Stimulated activated CD4-positive, alpha-beta T cell treated with anti-CD3 and anti-CD28 coated beads, Interleukin-1b, Interleukin-23, amount 100 ng/mL, for 48 hours (primary cell): ENCODE results near the gene TECTA.
"Not testable (repeated sequence)": the region's sequence is repeated elsewhere in the genome, so short reads cannot be mapped to it uniquely, and the experiment has no call there.

Experiments
- DNase-seq: peaks from one replicate; pipeline ENCODE4 v3.0.0-alpha.2; 2020

TECTA gene

GRCh38 chr11:121099364-121099763, 1.7 kb upstream of the TECTA start:
- DNase-seq: no peak

DNA sequence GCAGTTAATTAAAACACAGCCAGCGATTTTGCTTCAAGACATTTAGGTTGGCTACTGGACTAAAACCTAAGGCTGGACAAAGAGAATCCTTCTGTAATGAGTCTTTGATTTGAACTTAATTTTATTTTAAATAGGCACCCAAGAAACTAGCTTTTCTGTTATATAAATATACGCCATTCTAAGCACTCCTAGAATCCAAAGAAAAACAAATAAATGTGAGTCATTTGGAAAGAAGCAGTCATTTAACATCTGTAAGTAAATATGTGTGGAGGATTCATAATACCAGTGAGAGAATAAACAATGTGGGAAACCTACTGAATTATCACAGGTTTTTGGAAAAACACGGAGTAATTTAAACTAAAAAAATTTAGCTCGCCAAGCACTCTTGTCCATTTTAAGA, 1.2 kb upstream of the TECTA start:
- DNase-seq: no peak

DNA sequence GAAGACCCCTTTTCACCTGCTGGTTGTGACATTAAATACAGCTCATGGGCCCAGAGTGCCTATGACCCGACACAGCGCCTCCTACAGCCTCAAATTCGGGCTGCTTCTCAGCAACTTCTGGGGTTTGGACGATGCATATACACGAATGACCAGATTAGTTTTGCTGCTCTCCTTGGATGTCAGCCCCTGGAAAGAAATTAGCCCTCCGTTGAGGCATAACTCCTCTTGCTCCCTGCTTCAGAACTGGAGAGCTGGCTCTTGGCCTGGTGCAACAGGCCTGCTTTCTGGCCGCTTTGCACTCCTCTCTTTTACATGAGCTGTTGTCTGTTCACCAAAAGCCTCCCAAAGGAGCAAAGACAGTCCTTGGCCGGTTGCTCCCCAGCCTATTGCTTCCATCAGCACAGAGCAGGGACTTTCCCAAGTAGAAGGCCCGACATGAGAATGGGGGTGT, 3.3 kb downstream of the TECTA start:
- DNase-seq: no peak

- DNase-seq: no peak
Observed at GRCh38 chr11:121105063-121105480, 4.0 kb downstream of the TECTA start.

DNA sequence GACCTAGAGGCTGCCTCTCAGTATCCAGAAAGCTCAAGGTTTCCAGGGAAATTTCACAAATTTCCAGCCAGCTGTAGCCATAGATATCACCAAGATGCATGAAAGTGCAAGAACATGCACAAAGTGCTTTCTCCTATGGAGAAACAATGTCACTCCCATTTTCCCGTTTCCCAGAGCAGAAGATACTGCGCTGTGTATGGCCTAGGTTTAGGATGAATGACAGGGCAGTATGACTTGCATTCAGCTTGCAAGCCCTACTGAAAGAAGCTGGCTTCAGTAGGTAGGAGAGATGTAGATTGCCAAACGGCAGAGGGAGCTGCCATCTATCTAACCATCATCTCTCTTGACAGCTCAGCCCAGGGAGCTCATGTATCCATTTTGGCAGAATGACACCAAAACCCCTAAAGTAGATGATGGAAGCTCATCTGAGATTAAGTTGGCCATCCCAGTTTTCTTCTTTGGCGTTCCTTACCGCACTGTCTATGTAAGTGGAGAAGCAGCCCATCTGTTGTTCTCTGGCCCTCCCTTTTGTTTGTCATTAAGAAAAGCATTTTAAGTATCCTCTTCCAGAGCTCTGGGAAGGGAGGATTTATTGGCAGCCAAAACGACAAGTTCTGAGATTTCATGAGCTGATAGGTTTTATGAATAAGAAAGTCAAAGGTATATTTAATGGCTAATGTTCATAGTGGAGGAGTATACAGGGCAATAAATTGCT, 4.6 kb downstream of the TECTA start:
- DNase-seq: no peak

GRCh38 chr11:121106812-121107211, 5.8 kb downstream of the TECTA start:
- no peak for DNase-seq

GRCh38 chr11:121108413-121108812, 7.4 kb downstream of the TECTA start:
- no peak for DNase-seq

DNA sequence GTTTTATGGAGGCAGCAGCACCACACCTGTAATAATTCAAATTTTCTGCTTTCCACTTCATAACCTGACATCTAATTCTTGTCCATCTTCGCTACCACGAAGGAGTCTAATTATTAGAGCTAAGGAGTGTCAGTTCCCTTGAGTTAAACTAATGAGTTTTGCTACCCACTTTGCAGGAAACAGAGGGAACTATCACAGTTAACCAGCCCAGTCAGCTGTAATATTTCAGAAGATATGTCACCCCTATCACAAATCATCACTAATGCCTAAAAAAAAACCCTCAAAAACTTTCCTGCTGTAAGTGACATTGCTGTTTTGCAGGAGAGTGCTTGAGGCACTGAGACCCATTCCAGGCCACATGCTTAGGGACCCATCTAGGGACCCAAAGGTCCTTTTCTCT, 8.4 kb downstream of the TECTA start:
- DNase-seq: no peak

GRCh38 chr11:121109916-121110586, 9.0 kb downstream of the TECTA start:
- no peak for DNase-seq

DNA sequence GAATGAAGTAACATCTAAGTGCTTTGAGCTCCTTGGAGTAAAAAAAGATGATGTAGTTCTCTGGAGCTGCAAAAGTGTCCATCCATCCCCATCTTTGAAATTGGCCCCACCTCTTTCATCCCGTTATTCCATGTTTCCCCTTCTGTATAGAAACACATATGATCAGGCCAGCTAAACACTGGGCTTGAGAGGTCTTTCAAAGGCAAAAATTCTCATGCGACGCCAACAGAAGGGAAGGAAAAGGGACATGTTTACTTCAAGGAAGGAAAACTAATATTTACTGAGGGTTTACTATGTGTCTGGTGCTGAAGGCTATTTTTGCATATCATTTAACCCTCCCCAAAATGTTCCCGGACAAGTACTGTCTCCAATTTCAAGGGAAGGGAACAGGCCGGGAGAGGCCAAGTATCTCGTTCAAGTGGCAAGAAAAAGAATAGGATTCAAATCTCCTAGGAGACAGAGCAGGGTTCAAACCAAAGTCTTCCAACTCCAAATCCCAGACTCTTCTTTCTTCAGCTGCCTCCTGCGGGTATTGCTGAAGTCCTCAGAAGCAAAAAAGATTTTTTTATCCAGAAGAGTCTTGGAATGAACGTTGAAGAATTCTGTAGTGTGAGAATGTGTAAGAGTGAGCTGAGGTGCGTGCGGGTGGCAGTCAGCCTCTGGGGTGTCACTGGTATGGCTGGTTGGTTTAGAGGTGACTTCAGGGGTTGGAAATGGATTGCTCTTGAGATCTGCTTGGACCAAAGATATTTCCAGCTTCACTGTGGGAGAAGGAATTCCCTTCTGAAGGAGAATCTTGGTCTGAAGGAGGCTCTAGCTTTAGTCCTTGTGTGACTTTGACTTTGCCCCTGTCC, 10.1 kb downstream of the TECTA start:
- DNase-seq: no peak

GRCh38 chr11:121112498-121113455, 11.7 kb downstream of the TECTA start:
- peak; percentile 34 for DNase-seq

DNA sequence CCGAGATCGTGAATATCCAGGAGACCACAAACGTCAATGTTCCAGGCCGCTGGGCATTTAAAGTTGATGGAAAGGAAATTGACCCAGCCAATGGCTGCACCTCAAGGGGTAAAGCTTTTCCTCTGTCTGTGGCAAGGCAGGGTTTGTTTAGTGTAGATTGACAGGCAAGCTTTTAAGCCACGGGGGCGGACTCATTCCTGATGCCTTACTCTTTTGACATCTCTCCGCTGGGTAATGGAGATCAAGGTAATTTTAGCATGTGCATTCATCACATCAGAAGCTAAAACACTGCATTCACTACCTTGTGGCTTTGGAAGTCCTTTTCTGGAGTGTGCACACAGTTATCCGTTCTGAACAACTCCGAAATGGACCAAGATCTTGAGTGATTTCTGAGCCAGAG, 12.6 kb downstream of the TECTA start:
- no peak for DNase-seq

DNA sequence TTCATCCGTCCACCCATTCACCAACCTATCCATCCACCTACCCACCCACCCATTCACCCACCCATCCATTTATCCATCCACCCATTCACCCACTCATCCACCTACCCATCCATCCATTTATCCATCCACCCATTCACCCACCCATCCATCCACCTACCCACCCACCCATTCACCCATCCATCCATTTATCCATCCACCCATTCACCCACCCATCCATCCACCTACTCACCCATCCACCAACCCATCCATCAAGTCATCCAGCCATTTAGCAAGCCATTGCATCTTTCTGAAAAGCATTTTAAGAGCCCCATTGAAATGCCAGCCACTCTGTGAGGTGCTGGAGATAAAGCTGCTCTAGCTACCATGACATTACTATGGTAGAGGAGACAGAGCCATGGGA, 14.0 kb downstream of the TECTA start:
- not testable (repeated sequence) for DNase-seq

GRCh38 chr11:121117788-121118187, 16.7 kb downstream of the TECTA start:
- no peak for DNase-seq

- DNase-seq: no peak
Observed at GRCh38 chr11:121119440-121119839, 18.4 kb downstream of the TECTA start.

- no peak for DNase-seq
Observed at GRCh38 chr11:121122328-121122727, 21.3 kb downstream of the TECTA start.

DNA sequence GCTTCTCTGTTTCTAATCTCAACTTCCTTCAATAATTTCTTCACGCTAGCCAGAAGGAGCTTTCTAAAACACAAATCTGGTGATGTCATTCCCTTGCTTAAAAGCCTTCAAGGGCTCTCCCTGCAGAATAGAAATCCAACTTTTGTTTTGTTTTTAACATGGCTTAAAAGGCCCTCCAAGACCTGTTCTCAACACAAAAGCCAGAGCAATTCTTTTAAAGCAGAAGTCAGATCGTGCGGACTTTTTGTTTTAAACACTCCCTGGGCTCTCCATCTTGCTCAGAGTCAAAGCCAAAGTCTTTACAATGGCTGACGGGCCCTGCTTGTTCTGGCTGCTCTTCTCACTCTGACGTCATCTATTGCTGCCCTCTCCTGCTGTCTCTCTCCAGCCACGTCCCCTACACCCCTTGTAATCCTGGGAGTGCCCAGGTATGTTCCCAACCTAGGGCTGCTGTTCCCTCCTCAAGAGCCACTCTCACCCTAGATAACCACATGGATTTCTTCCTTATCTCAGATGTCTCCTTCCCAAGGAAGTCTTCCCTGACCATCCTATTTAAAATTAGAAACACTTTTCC, 22.5 kb downstream of the TECTA start:
- DNase-seq: no peak

DNA sequence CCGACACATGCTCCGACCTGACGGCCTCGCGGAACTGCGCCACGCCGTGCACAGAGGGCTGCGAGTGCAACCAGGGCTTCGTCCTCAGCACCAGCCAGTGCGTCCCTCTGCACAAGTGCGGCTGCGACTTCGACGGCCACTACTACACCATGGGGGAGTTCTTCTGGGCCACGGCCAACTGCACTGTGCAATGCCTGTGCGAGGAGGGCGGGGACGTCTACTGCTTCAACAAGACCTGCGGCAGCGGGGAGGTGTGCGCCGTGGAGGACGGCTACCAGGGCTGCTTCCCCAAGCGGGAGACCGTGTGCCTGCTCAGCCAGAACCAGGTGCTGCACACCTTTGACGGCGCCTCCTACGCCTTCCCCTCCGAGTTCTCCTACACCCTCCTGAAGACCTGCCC, 26.8 kb downstream of the TECTA start:
- DNase-seq: no peak

DNA sequence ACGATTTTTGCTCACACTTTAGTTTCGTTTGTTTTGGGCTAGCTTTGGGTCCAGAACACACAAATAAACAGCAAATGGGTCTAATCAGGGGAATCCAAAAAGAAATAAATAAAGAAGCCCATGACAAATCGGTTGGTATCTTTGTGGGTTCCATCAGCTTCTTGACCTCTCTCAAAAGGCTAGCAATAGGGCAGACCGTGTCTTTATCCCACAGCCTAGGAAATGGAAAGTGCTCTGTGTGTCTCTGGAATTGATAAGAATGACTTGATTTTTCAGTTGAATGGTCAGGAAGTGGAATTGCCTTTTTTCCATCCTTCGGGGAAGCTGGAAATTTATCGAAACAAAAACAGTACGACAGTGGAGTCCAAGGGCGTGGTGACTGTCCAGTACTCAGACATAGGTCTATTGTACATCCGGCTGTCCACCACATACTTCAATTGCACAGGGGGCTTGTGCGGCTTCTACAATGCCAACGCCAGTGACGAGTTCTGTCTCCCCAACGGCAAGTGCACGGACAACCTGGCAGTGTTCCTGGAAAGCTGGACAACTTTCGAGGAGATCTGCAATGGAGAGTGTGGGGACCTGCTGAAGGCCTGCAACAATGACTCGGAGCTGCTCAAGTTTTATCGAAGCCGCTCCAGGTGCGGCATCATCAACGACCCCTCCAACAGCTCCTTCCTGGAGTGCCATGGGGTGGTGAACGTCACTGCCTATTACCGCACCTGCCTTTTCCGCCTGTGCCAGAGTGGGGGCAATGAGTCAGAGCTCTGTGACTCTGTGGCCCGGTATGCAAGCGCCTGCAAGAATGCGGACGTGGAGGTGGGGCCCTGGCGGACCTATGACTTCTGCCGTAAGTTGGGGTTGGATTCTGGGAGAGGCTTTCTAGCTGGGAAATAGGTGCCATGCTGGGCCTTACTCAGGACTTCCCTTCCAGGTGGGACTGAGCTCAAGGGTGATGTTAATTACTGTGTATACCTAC, 28.6 kb downstream of the TECTA start:
- DNase-seq: no peak

GRCh38 chr11:121131656-121132055, 30.6 kb downstream of the TECTA start:
- no peak for DNase-seq
